ENCODE measurements around the gene MINDY2. TPM values are rescaled to one million over a fixed set of nuclear protein-coding genes. Genes with fewer than 3 reads are reported as not detected.
"Not testable (repeated sequence)": the region's sequence is repeated elsewhere in the genome, so short reads cannot be mapped to it uniquely, and the experiment has no call there.

Gene MINDY2
- total RNA-seq, 1 donor from 2014 or later: 10.0 TPM

- DNase-seq (ENCODE audit: low read depth, low spot score): peak; percentile 95
These were observed 21.4 kb upstream of the MINDY2 start, which contains the start of gene ADAM10 for GRCh38 chr15:58749532-58750337. Gene ADAM10 (minus strand): TSS chr15:58749707. CDS start chr15:58749534, 173 bp downstream.

DNA sequence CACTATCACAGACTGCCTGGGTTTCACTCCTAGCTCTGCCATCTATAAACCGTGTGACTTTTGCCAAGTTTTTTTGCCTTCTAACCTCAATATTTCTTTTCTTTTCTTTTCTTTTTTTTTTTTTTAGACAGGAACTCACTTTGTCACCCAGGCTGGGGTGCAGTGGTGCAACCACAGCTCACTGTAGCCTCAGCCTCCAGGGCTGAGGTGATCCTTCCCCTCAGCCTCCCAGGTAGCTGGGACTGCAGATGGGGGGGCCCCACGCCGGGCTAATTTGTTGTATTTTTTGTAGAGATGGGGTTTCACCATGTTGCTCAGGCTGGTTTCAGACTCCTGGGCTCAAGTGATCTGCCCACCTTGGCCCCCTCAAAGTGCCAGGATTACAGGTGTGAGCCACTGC is 18.4 kb upstream of the MINDY2 start:
- DNase-seq (ENCODE audit: low read depth, low spot score): no peak

GRCh38 chr15:58755350-58755749 is 15.8 kb upstream of the MINDY2 start:
- DNase-seq (ENCODE audit: low read depth, low spot score): no peak

DNA sequence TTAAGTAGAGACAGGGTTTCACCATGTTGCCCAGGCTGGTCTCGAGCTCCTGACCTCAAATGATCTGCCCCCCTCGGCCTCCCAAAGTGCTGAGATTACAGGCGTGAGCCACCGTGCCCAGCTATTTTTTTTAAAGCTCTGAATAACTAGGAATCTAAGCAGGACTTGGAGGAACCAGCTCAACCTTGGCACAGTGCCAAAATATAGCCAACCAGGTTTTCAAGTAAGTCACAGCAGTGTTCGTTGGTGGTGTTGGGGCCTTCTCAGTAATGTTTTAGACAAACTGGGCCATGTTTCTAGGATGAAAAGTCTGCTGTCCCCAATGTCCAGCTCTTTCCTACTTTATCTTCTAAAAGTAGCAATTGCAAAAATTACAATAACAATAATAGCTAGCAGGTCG is 15.1 kb upstream of the MINDY2 start:
- no peak for DNase-seq (ENCODE audit: low read depth, low spot score)

GRCh38 chr15:58758141-58758540 is 13.0 kb upstream of the MINDY2 start:
- no peak for DNase-seq (ENCODE audit: low read depth, low spot score)

DNA sequence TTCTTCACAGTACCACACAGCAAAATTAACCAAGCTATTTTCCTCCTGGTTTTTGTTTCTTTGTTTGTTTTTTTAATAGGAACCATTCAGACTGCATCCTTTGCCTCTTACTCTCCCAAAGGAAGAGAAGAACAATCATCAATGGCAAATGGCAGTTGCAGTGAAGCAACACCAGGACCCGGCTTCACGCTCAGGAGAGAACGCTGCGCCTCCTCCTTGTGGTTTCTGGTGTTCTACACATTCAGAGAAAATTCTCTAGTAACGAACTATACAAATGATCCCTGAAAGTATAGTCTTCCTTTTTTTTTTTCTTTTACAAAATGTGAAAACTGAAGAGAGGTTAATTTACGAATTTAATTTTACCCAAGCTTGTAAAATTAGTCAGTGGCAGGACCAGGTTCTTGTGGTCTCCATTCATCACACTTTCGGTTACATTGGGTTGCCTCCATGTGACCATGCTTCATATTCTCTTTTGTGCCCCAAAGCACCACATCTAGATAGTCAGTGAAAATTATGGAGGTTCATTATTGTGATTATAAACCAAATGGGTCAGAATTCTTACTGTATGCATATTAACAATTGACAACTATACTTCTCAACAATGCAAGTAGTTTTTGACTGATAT is 10.6 kb upstream of the MINDY2 start:
- DNase-seq (ENCODE audit: low read depth, low spot score): no peak

GRCh38 chr15:58761010-58761388 is 10.1 kb upstream of the MINDY2 start:
- no peak for DNase-seq (ENCODE audit: low read depth, low spot score)

GRCh38 chr15:58762285-58762684 is 8.8 kb upstream of the MINDY2 start:
- DNase-seq (ENCODE audit: low read depth, low spot score): no peak

DNA sequence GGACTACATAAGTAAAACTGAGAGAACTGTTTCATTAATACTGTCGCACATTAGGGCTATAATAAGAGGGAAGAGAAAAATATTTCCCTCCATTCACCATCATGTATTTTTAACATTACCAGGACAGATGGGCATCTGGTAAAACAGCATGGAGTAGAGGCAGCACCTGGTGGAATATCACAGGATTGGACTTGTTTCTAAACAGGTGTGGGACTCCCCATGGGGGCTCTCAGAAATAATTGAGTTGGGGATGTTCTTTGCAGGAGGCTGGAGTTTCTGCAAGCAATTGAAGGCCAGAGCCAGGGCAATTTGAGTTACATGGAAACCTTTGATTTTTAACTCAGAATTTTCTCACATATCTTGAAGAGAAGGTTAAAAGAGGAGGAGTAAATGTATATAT is 8.4 kb upstream of the MINDY2 start:
- DNase-seq (ENCODE audit: low read depth, low spot score): no peak

DNA sequence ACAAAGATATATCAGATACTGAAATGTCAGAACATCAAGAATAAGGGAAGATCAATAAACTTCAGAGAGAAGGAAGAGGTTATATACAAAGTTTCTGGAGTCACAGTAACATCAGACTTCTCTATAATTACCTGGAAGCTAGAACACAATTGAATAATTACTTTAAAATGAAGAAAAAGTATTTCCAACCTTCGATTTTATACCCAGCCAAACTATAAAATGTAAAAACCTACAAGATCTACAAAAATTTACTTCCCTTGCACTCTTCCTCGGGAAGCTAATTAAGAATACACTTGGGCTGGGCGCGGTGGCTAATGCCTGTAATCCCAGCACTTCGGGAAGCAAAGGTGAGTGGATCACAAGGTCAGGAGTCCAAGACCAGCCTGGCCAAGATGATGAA is 6.6 kb upstream of the MINDY2 start:
- DNase-seq (ENCODE audit: low read depth, low spot score): no peak

- DNase-seq (ENCODE audit: low read depth, low spot score): no peak
These were observed 4.8 kb upstream of the MINDY2 start for GRCh38 chr15:58766290-58766689.

GRCh38 chr15:58768601-58769004 is 2.5 kb upstream of the MINDY2 start:
- not testable (repeated sequence) for DNase-seq (ENCODE audit: low read depth, low spot score)

GRCh38 chr15:58770519-58770856 is 614 bp upstream of the MINDY2 start:
- DNase-seq (ENCODE audit: low read depth, low spot score): no peak

GRCh38 chr15:58771621-58772250 is 634 bp downstream of the MINDY2 start:
- no peak for DNase-seq (ENCODE audit: low read depth, low spot score)

DNA sequence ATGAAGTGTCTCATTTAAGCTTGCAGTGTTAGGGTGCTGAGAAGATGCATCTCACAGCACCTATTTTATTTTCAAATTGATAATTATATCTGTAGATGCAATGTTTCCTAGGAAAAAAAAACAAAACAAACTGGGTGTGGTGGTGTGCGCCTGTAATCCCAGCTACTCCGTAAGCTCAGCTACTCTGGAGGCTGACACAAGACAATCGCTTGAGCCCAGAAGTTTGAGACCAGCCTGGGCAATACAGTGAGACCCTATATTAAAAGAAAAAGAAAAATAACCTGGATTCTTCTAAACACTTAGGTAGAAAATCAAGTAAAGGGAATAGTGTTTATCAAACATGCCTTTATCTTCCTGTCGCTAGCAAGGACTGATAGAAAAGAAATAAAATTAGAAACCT is 1.9 kb downstream of the MINDY2 start:
- DNase-seq (ENCODE audit: low read depth, low spot score): no peak

GRCh38 chr15:58775402-58775801 is 4.3 kb downstream of the MINDY2 start:
- DNase-seq (ENCODE audit: low read depth, low spot score): no peak

- no peak for DNase-seq (ENCODE audit: low read depth, low spot score)
These were observed 6.0 kb downstream of the MINDY2 start for GRCh38 chr15:58777107-58777506.

DNA sequence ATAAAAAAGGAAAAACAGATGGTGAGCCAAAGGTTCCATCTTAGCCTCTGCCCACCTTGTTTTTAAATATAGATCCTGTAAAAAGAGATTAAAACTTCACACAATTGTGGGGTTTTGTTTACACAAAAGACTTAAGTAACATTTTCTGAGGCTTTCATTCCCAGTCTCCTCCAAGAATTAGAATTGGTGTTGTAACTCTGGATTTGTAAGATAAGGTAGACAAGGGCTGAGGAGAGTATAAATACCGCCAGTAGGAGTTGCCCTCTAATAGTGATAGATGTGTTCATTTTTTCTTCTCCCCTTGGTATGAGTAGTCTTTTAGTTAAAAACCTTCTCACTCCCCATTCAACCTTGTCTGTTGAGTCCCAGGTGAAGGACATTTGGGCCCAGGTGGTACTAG is 8.5 kb downstream of the MINDY2 start:
- no peak for DNase-seq (ENCODE audit: low read depth, low spot score)

DNA sequence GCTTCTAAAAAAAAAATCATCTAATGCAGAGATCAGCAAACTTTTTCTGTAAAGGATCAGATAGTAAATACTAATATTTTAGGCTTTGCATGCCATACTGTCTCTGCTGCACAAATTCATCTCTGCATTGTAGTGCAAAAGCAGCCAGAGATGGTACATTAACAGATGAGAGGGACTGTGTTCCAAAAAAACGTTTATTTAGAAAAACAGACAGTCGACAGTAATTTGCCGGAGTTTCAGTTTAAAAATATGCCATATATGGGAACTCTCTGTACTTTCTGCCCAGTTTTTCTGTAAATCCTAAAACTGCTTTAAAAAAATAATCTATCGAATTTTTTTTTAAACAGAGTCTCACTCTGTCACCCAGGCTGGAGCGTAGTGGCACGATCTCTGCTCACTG is 14.3 kb downstream of the MINDY2 start:
- DNase-seq (ENCODE audit: low read depth, low spot score): no peak

GRCh38 chr15:58788056-58788710 is 17.1 kb downstream of the MINDY2 start:
- DNase-seq (ENCODE audit: low read depth, low spot score): no peak

DNA sequence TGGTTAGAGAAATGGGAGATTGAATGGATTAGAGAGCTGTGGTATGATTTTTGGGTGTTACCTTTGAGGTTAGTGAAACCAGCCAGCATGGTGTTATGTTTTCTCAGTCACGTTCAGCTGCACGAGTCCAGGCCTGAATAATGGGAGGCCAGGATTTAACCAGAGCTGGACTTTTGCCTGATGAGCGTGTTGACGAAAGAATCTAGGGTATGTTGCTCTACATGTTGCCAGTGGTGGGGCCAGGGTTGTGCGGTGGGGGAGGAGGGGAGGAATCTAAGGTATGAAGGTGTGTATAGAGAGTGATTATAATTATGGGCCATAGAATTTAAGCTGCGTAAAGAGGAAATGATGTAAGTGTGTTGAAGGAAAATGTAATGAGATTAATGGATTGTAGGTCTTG is 22.8 kb downstream of the MINDY2 start:
- DNase-seq (ENCODE audit: low read depth, low spot score): no peak

DNA sequence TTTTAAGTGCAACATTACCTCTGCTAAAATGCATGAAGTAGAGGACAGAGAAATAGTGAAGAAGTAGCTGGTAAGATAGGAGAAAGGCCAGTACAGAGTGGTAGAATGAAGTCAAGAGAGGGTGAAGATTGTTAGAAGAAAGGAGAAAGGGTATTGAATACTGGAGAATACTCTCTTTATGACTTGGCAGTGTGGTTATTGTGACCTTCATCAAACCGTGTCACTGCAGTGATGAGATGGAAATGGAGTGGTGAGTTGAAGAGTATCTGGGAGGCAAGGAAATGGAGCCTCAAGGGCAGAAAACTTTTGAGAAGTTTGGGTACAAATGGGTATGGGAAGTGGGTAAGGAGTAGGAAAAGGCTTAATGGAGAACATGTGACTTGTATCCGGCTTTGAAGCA is 24.7 kb downstream of the MINDY2 start:
- no peak for DNase-seq (ENCODE audit: low read depth, low spot score)
